HG03354 (cell line): ENCODE results near the gene CDC25A.

ENCODE experiments used
- ATAC-seq: cut with Tn5 transposase; IDR thresholded peaks from one replicate; pipeline ENCODE4 v1.9.1; 2021; ENCODE audit warnings: mild to moderate bottlenecking; ENCODE audit not compliant: unreplicated experiment, poor library complexity, severe bottlenecking

CDC25A gene

DNA sequence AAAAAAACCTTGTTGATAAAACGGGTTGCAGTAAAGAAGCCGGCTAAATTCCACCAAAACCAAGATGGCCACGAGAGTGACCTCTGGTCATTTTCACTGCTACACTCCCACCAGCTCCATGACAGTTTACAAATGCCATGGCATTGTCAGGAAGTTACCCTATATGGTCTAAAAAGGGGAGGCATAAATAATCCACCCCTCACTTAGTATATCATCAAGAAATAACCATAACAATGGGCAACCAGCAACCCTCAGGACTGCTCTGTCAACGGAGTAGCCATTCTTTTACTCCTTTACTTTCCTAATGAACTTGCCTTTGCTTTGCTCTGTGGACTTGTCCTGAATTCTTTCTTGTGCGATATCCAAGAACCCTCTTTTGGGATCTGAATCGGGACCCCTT, 14.4 kb upstream of the CDC25A start:
- no peak for ATAC-seq

GRCh38 chr3:48199117-48199516, 10.9 kb upstream of the CDC25A start:
- ATAC-seq = no peak

DNA sequence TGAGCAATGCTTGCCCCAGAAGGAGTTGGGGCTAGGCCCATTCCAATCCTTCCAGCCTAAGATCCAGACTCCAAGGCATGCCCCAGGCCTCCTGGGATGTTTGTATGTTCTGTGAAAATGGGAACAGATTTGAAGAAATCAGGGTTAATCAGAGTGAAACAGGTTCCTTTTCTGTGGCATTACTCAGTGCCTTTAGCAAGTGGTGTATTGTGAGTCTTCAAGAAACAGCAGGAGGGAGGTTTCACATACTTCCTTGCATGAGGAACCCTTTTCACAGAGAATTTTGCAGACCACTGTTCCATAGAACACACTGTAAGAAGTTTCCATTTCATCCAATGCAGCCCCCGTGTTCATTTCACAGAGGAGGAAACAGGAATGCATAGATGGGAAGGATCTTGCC, 8.4 kb upstream of the CDC25A start:
- no peak for ATAC-seq

GRCh38 chr3:48194446-48195071, 6.3 kb upstream of the CDC25A start:
- no peak for ATAC-seq

GRCh38 chr3:48190911-48191310, 2.7 kb upstream of the CDC25A start:
- ATAC-seq = no peak

DNA sequence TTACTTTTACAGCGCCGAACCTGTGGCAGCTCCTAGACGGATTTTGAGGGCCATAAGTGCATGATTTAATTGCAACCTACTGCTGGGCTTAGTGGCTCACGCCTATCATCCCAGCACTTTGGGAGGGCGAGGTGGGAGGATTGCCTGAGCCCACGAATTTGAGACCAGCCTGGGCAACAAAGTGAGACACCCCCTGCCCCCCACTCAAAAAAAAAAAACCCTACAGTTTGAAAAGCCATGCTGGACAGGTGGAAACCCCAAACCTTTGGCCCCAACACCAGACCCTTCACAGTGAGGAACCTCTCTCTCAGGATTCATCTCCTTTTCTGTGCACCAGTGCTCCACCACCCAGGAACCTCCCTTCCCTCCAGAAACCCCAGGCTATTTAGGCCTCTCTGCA, 1.1 kb upstream of the CDC25A start:
- ATAC-seq = no peak

- peak; percentile 33 for ATAC-seq
Measured at GRCh38 chr3:48187579-48188265, 495 bp downstream of the CDC25A start.

- ATAC-seq = no peak
Measured at GRCh38 chr3:48187301-48187578, 977 bp downstream of the CDC25A start.

DNA sequence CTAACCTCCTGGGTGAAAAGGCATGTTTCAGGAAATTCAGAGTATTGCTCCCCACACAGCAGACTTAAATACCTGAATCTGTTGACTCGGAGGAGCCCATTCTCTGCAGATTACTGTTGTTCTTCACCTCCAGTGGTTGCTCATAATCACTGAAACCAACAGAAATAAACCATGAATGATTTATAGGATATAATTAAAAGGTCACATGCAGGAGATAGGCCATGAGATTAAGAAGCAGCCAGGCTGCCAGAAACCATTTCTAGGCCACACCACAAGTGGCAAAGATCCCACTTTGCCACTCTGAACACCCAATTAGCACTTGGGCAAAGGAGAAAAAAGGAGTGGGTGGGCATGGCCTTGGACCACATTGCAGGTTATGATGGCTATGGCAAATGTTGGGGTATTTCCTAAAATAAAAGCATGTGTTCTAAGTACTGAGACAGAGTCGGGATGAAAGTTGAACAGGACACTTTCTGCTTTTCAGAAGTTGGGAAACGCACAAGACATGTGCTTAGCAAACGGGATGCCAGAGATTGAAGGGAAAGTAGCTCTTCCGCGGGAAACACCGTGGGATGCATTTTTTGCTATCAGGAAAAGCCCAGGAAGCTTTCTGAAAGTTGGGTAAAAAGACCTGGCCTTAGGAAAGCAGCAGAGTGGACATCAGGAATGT, 1.5 kb downstream of the CDC25A start:
- ATAC-seq = no peak

GRCh38 chr3:48185129-48185528, 3.1 kb downstream of the CDC25A start:
- ATAC-seq = no peak

DNA sequence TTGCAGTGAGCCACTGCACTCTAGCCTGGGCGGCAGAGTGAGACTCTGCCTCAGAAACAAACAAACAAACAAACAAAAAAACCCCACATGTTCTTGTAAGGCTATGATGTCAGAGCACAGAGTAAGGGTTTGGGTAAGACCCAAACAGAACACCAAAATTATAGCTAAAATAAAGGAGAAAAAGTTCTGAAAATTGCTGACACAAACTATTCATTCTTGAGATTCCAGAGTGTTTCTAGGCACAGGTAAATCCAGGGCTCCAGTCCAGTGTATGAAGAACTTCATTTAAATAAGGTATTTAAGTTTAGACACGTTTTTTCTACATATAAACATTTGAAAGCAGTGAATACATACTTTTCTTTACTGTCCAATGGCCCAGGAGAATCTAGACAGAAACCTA, 3.9 kb downstream of the CDC25A start:
- ATAC-seq = no peak

DNA sequence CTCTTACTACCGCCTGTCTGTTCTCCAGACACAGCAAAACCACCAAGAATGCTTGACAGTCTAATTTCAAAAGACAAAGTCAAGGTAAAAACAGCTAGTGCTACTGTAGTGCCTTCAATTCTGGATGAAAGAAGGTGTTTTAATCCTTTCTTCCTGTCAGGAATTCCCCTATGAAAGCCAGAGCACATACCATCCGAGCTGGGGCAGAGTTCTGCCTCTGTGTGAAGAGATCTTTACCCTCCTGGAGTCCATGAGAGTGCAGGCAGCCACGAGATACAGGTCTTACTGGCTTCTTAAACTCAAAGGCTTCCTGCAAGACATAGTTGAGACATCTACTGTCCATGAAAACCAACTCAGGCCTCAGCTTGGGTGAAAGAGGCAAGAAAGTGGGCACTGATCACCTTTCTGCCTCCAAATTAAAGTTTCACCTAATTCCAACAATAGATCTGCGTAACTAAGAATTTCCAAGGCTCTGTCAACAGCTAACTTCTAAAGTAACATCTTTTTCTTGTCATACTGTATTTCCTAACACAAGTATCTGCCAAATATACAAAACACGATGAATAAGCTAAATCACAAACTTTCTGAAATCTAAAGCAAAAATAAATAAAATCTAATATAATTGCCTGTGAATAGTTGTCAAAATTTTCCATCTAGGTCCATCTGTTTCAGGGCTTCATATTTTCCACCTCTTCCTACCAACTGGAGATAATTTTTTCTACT, 7.5 kb downstream of the CDC25A start:
- no peak for ATAC-seq

DNA sequence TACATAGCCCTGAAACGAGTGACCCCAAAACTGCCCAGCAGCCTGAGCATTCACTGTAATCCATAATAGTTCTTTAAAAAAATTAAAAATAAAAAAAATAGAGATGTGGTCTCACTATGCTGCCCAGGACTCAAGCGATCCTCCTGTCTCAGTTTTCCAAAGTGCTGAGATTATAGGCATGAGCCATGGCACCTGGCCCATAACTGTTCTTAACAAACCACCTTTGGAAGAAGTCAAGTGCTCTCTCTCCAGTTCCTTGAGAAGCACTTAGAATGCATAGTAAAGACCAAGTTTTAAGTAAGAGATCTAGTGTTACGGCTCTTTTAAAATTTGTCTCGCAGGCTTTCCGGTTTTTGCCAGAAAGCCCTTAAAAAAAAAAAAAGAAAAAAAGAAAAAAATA, 8.2 kb downstream of the CDC25A start:
- ATAC-seq = no peak

GRCh38 chr3:48178072-48178471, 10.1 kb downstream of the CDC25A start:
- ATAC-seq = no peak

- ATAC-seq = no peak
Measured at GRCh38 chr3:48157950-48158376, 30.3 kb downstream of the CDC25A start.

DNA sequence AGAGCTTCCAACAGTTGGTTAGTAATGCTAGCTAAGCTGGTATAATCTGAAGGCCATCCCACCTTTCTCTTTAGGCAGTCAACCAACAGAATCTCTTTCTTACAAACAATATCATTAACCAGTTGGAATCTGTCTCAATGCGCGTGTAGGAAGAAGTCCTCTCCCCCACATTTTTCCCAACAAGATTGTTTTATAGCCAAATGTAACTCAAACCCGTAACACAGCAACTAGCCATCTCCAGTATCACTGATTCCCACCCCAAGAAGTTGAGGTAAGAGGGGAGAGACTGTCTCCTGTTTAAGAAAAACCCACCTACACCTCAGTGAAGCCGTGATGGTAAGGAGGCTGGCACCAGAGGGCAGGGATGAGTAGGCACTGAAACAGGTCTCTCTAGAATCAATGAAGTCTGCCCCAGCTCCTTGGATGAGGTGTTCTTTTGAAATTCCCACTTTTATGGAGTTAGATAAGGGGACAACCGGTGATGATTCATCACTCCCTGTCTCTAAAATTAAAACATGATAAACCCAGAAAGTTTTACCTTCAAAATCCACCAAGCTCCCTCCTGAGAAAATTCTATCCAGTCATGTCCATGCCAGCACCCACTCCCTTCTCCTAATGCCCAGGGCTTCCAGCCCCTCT, 30.9 kb downstream of the CDC25A start:
- no peak for ATAC-seq

DNA sequence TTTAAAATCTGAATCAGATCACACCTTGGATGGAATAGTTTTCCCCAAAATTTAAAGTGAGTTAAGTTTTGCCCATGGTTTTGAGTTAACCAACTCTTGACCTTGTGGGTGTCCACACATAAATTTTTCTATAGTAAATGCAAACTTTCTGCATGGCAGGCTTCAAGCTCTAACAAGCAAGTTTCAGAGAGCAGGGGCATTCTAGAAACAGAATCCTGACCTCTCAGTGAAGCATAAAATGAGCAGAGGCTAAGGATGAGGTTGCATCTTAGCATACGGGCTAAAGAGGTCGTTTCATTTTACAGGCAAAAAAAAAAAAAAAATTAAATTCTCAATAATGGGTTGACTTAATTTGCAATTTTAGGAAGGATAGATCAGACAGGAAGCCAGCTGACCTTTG, 32.1 kb downstream of the CDC25A start:
- ATAC-seq = no peak

GRCh38 chr3:48155122-48155521, 33.1 kb downstream of the CDC25A start:
- no peak for ATAC-seq

DNA sequence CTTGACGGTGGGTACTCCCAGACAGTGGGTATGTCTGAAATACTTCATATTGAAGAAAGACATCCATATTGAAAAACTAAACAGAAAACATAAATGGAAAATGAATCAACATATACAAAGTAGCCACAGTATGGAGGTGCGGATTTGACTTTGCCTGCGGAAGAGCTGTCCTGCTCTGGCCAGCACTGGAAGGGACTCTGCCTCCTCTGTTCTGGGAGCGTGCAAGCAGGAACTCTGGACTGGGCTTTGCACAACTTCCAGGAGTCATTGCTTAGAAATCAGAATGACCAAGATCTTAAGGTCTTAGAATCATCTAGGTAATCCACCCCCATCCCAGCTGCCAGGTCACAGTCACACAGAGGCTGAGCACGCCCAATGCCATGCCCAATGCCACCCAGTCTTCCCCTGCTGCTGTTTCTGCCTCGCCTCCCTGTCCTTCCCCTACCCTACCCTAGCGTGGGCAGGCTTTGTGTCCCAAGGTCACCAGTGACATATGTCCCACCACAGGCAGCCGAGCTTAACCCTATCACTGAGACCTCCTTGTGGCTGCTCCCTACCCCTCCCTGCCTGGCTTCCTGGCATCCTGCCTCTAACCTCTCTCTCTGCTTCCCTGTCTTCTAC, 36.3 kb downstream of the CDC25A start:
- ATAC-seq = no peak
